LNCaP clone FGC (cell line): ENCODE data around the gene PMIS2.
"Not testable (repeated sequence)": the region's sequence is repeated elsewhere in the genome, so short reads cannot be mapped to it uniquely, and the experiment has no call there.

Experiments used
- DNase-seq: peaks from one replicate; pipeline ENCODE4 v3.0.0-alpha.2; 2011; ENCODE audit warnings: low read depth
- H3K4me3 ChIP-seq: 2 replicates; pipeline ENCODE4 v1.5.1; 2011; ENCODE audit warnings: mild to moderate bottlenecking, low read depth, low read length, control low read depth
- CTCF ChIP-seq: IDR thresholded peaks from 2 replicates; pipeline ENCODE4 v1.5.1; 2012; ENCODE audit warnings: mild to moderate bottlenecking; ENCODE audit not compliant: control insufficient read depth, insufficient read depth; ENCODE audit errors: extremely low read depth

PMIS2 gene

DNA sequence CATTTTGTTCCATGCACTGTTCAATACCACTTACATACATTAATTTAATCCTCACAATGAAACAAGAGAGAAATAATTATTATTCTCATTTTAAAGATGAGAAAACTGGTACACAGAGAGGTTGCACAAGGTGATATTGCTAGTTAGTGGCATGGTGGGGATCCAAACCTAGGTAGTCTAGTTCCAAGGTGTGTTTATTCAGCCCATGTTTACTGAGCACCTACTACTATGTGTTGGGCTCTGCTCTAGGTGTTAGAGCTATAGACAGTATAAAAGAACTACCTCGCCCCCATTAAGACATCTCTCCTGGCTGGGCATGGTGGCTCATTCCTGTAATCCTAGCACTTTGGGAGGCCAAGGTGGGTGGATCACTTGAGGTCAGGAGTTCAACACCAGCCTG is 3.2 kb upstream of the PMIS2 start:
- DNase-seq = no peak
- no peak for TF ChIP-seq CTCF
- H3K4me3 ChIP-seq = no peak overlapping the region

DNA sequence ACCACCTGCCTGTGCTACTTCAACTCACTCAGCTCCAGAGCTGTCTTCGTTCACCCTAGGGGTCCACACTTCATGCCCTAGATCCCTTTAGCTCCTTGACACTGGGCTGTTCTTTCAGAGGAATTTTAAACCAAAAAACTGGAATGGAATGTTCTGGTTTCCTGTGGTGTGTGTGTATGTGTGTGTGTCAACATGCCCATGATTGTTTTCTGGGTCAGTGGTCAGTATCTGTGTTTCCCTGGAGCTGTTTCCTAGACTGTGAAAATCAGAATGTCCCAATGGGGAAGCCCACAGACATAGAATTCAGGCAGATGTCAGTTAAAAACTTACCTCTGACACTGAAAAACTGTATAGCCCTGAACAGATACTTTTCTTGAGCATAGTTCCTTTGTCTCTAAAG is 1.3 kb downstream of the PMIS2 start:
- no peak overlapping the region for H3K4me3 ChIP-seq
- TF ChIP-seq CTCF = no peak
- DNase-seq = no peak

DNA sequence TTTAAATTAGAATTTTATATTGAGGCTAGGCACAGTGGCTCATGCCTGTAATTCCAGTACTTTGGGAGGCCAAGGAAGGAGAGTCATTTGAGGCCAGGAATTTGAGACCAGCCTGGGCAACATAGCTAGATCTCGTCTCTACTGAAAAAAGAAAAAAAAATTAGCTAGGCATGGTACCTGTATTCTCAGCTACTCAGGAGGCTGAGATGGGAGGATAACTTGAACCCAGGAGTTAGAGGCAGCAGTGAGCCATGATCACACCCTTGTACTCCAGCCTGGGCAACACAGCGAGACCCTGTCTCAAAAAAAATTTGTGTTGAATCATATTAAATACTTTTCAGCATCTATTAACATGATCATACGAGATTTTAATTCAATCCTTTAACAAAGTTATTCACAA is 4.9 kb downstream of the PMIS2 start:
- DNase-seq = no peak
- H3K4me3 ChIP-seq = no peak overlapping the region
- TF ChIP-seq CTCF = no peak

GRCh38 chr19:35592226-35592625 is 6.3 kb downstream of the PMIS2 start:
- H3K4me3 ChIP-seq = no peak overlapping the region
- peak; percentile 35 for TF ChIP-seq CTCF
- DNase-seq = peak; percentile 8

- not testable (repeated sequence) for DNase-seq
These were observed 9.1 kb downstream of the PMIS2 start for GRCh38 chr19:35595026-35595425.

GRCh38 chr19:35595928-35596327 is 10.0 kb downstream of the PMIS2 start:
- no peak for TF ChIP-seq CTCF
- no peak overlapping the region for H3K4me3 ChIP-seq
- DNase-seq = no peak

More at GRCh38 chr19:35595026-35595425, 9.1 kb downstream of the PMIS2 start:
- not testable (repeated sequence) for H3K4me3 ChIP-seq

DNA sequence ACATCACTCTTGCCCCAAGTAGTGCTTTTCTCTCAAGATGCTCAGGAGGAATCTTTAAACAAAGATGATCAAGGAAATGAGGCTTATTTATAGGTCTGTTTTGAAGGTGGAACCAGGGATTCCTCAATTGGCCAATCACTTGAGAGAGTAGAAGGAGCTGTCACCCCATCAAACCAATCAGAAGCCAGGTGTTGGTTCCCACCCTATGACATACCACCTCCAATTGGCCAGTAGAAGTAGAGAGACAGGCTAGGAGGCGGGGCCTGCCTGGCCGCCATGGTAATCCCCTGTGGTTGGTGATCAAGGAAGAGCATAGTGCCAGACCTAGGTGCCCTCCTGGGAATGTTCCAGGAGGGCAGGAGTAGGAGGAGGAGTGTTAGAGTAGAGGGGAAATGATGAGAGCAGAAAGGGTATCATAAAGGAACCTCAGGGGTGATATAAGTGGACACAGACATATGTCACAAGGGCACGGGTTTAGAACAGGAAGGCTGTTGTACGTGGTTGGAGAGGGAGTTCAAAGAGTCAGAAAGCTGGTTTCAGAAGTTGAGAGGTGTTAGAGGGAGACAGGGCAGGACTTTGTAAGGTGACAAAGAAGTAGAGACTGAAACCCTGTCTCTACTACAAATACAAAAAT is 10.5 kb downstream of the PMIS2 start:
- DNase-seq = no peak
- no peak for TF ChIP-seq CTCF
- no peak overlapping the region for H3K4me3 ChIP-seq

- no peak for TF ChIP-seq CTCF
- no peak overlapping the region for H3K4me3 ChIP-seq
- no peak for DNase-seq
These were observed 16.0 kb downstream of the PMIS2 start for GRCh38 chr19:35601971-35602370.

GRCh38 chr19:35604436-35604835 is 18.5 kb downstream of the PMIS2 start:
- not testable (repeated sequence) for H3K4me3 ChIP-seq, DNase-seq

- not testable (repeated sequence) for H3K4me3 ChIP-seq, DNase-seq
These were observed 21.2 kb downstream of the PMIS2 start for GRCh38 chr19:35607170-35607569.
